T-helper 1 cell (primary cell): Measurements from ENCODE around the gene RIN3.

Experiments
- DNase-seq, 5 donors: peaks; one replicate each; pipeline ENCODE4 v3.0.0-alpha.2; 2012 to 2020

RIN3 gene

GRCh38 chr14:92507174-92507768 is 6.3 kb upstream of the RIN3 start:
- DNase-seq, result no peak

- no peak for DNase-seq
Measured at GRCh38 chr14:92510972-92511371, 2.6 kb upstream of the RIN3 start.

GRCh38 chr14:92511453-92512238 is 1.9 kb upstream of the RIN3 start:
- no peak for DNase-seq

GRCh38 chr14:92512807-92513203 is 776 bp upstream of the RIN3 start:
- DNase-seq, result no peak

GRCh38 chr14:92513966-92514843 is 624 bp downstream of the RIN3 start:
- peak in 1 of 5 donors; percentile 8 for DNase-seq

GRCh38 chr14:92514844-92515514 is 1.4 kb downstream of the RIN3 start:
- DNase-seq, result no peak

GRCh38 chr14:92515546-92516343 is 2.2 kb downstream of the RIN3 start:
- DNase-seq, result no peak

GRCh38 chr14:92516344-92516965 is 2.9 kb downstream of the RIN3 start:
- DNase-seq, result no peak

- no peak for DNase-seq
Measured at GRCh38 chr14:92516966-92517506, 3.5 kb downstream of the RIN3 start.

GRCh38 chr14:92517761-92518160 is 4.2 kb downstream of the RIN3 start:
- DNase-seq, result no peak

- DNase-seq, result no peak
Measured at GRCh38 chr14:92519246-92520101, 5.9 kb downstream of the RIN3 start.

- no peak for DNase-seq
Measured at GRCh38 chr14:92520102-92521057, 6.8 kb downstream of the RIN3 start.

GRCh38 chr14:92521058-92521415 is 7.5 kb downstream of the RIN3 start:
- no peak for DNase-seq

GRCh38 chr14:92523752-92524151 is 10.2 kb downstream of the RIN3 start:
- DNase-seq, result no peak

GRCh38 chr14:92524602-92525185 is 11.1 kb downstream of the RIN3 start:
- DNase-seq, result no peak

- DNase-seq, result no peak
Measured at GRCh38 chr14:92525322-92526095, 11.9 kb downstream of the RIN3 start.

- no peak for DNase-seq
Measured at GRCh38 chr14:92527721-92528120, 14.1 kb downstream of the RIN3 start.
